Caco-2 (cell line): ENCODE results near the gene LPAR1. TPM values are rescaled to one million over a fixed set of nuclear protein-coding genes. Genes with fewer than 3 reads are reported as not detected.

Experiments used
- BruUV-seq: library from RNA; stranded (reverse); fragments of 400-500 nt; replicated peaks from 2 replicates; lab custom pipeline; 2021; lab: Mats Ljungman, UMichigan
- CTCF ChIA-PET: fragments of 300-600 bp; sonication (Branson Sonifier 250); formaldehyde crosslinking; loops from one replicate; lab custom pipeline; 2022; ENCODE audit warnings: antibody characterized with exemption; lab: Charles Lee
- POLR2A ChIA-PET: fragments of 300-600 bp; sonication (Branson Sonifier 250); formaldehyde crosslinking; loops from one replicate; lab custom pipeline; 2022; ENCODE audit warnings: antibody characterized with exemption; lab: Charles Lee
- DNase-seq, 2 experiments: peaks; one replicate each; pipeline versions ENCODE4 v3.0.0 to v3.0.0-alpha.2; 2020 to 2022
- H3K27me3 ChIP-seq: replicated peaks from 2 replicates; pipeline ENCODE4 v1.6.0; 2011; ENCODE audit warnings: low read length; ENCODE audit not compliant: control insufficient read depth, insufficient read depth
- H3K36me3 ChIP-seq: 2 replicates; pipeline ENCODE4 v1.5.1; 2011; ENCODE audit warnings: low read length; ENCODE audit not compliant: control insufficient read depth, insufficient read depth
- H3K4me1 ChIP-seq: fragments of 250-450 bp; sonication (Bioruptor Pico); 2 replicates; pipeline ENCODE4 v1.5.1; 2020; ENCODE audit warnings: mild to moderate bottlenecking
- H3K4me3 ChIP-seq: 2 replicates; pipeline ENCODE4 v1.5.1; 2011; ENCODE audit warnings: low read depth, mild to moderate bottlenecking, control low read depth, low read length
- H3K9me3 ChIP-seq: fragments of 250-450 bp; sonication (Bioruptor Pico); 2 replicates; pipeline ENCODE4 v1.5.1; 2020; ENCODE audit warnings: mild to moderate bottlenecking, moderate library complexity
- H3K27ac Mint-ChIP-seq: one replicate; pipeline ENCODE4 v1.8.0; 2022; ENCODE audit warnings: mixed read lengths; ENCODE audit not compliant: unreplicated experiment
- H3K27me3 Mint-ChIP-seq: one replicate; pipeline ENCODE4 v1.8.0; 2022; ENCODE audit warnings: mixed read lengths; ENCODE audit not compliant: insufficient read depth, unreplicated experiment
- H3K36me3 Mint-ChIP-seq: one replicate; pipeline ENCODE4 v1.8.0; 2022; ENCODE audit warnings: mild to moderate bottlenecking, mixed read lengths; ENCODE audit not compliant: insufficient read depth, unreplicated experiment
- H3K4me1 Mint-ChIP-seq: one replicate; pipeline ENCODE4 v1.8.0; 2022; ENCODE audit warnings: low read depth, mixed read lengths; ENCODE audit not compliant: unreplicated experiment
- H3K4me3 Mint-ChIP-seq: one replicate; pipeline ENCODE4 v1.8.0; 2022; ENCODE audit warnings: mild to moderate bottlenecking, moderate library complexity, mixed read lengths; ENCODE audit not compliant: unreplicated experiment
- H3K9me3 Mint-ChIP-seq: one replicate; pipeline ENCODE4 v1.8.0; 2022; ENCODE audit warnings: mixed read lengths; ENCODE audit not compliant: unreplicated experiment
- intact Hi-C: fragments of 100-400 bp; cut with micrococcal nuclease; formaldehyde crosslinking; loops from one replicate; pipeline ENCODE4 v1.10.0; 2022; ENCODE audit not compliant: unreplicated experiment
- total RNA-seq: library from RNA; stranded (reverse); gene quantifications from 2 replicates; pipeline ENCODE4 v1.2.3, GENCODE V29; 2022
- TF ChIP-seq, protein P1 (sequence below), 2 experiments: fragments of 200-600 bp in 1 of 2; IDR thresholded peaks; 1 replicate in 1 of 2; 2 replicates in 1 of 2; pipeline versions ENCODE4 v1.5.1 to v1.8.0; 2011 to 2022; ENCODE audit warnings: antibody characterized with exemption in 1 of 2, control low read depth in 1 of 2, inconsistent platforms in 1 of 2, low read depth in 1 of 2, low read length in 1 of 2, mild to moderate bottlenecking in 1 of 2, moderate library complexity in 1 of 2; ENCODE audit not compliant: insufficient read depth in 1 of 2, severe bottlenecking in 1 of 2, unreplicated experiment in 1 of 2

LPAR1 gene
- total RNA-seq, 1 experiment from 2014 or later, result 20.3 TPM

DNA sequence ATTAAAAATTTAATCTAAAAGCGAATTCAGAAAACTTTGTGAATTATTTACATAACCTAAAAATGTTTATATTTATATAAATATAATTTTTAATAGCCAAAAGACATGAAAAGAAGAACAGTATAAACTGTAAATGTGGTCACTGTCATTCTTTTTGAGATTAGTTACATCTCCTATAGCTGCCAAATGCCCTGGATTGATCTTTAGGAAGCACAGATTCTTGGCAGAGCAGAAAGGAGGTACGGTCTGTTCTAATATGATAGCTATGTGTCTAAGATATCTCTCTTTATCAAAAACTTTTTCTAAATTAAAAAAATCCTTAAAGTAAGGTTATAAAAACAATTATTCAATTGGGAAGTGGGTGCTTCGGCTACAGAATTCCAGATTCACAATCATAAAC is 151.0 kb downstream of the LPAR1 start:
- no peaks in the 10 kb centered on the region for H3K9me3 ChIP-seq
- H3K4me3 Mint-ChIP-seq, result no peak overlapping the region
- H3K27me3 Mint-ChIP-seq, result no peaks in the 10 kb centered on the region
- H3K36me3 Mint-ChIP-seq, result no peaks in the 10 kb centered on the region
- TF ChIP-seq, protein P1, sequence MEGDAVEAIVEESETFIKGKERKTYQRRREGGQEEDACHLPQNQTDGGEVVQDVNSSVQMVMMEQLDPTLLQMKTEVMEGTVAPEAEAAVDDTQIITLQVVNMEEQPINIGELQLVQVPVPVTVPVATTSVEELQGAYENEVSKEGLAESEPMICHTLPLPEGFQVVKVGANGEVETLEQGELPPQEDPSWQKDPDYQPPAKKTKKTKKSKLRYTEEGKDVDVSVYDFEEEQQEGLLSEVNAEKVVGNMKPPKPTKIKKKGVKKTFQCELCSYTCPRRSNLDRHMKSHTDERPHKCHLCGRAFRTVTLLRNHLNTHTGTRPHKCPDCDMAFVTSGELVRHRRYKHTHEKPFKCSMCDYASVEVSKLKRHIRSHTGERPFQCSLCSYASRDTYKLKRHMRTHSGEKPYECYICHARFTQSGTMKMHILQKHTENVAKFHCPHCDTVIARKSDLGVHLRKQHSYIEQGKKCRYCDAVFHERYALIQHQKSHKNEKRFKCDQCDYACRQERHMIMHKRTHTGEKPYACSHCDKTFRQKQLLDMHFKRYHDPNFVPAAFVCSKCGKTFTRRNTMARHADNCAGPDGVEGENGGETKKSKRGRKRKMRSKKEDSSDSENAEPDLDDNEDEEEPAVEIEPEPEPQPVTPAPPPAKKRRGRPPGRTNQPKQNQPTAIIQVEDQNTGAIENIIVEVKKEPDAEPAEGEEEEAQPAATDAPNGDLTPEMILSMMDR (IDR thresholded peaks at IDR 0.05; ENCODE audit: insufficient read depth in 1 of 2, low read depth in 1 of 2, low read length in 1 of 2, severe bottlenecking in 1 of 2, unreplicated experiment in 1 of 2), result no peak
- H3K27me3 ChIP-seq, result no peaks in the 10 kb centered on the region
- intact Hi-C loops, result no loop called here
- no TSS peak for BruUV-seq
- no peaks in the 10 kb centered on the region for H3K36me3 ChIP-seq
- CTCF ChIA-PET, result no interaction called here
- POLR2A ChIA-PET, result no interaction called here
- no peak overlapping the region for H3K27ac Mint-ChIP-seq
- no peaks in the 10 kb centered on the region for H3K9me3 Mint-ChIP-seq
- H3K4me3 ChIP-seq, result no peak overlapping the region
- no peaks in the 10 kb centered on the region for H3K4me1 Mint-ChIP-seq
- no peaks in the 10 kb centered on the region for H3K4me1 ChIP-seq
- DNase-seq, result no peak

DNA sequence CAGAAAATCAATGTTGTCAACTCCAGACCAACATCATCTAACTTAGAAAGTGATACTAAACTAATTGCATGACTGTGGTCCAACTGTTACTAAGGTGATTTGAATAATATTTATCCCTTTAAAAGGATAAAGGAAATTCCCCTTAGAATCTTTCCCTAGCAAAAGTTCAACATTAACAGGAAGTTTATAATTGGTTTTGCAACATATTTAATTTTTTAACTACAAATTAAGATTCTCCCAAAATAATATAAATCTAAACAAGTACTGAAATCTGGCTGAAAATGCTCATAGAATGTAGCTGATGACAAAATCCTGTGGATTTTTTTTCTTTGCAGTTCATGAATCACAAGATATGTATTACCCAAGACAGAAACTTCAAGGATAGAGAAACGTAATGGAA is 151.4 kb downstream of the LPAR1 start:
- Histone ChIP-seq H3K4me3 (no peak overlapping the region), H3K36me3 (no peaks in the 10 kb centered on the region), H3K9me3 (no peaks in the 10 kb centered on the region), H3K4me1 (no peaks in the 10 kb centered on the region), H3K27me3 (no peaks in the 10 kb centered on the region)
- intact Hi-C loops, result no loop called here
- no peak overlapping the region for H3K4me3 Mint-ChIP-seq
- BruUV-seq, result no TSS peak
- TF ChIP-seq, protein P1 (IDR thresholded peaks at IDR 0.05; ENCODE audit: insufficient read depth in 1 of 2, low read depth in 1 of 2, low read length in 1 of 2, severe bottlenecking in 1 of 2, unreplicated experiment in 1 of 2), result no peak
- no peak for DNase-seq
- CTCF ChIA-PET, result no interaction called here
- H3K36me3 Mint-ChIP-seq, result no peaks in the 10 kb centered on the region
- H3K4me1 Mint-ChIP-seq, result no peaks in the 10 kb centered on the region
- no peaks in the 10 kb centered on the region for H3K9me3 Mint-ChIP-seq
- no peaks in the 10 kb centered on the region for H3K27me3 Mint-ChIP-seq
- H3K27ac Mint-ChIP-seq, result no peak overlapping the region
- POLR2A ChIA-PET, result no interaction called here

DNA sequence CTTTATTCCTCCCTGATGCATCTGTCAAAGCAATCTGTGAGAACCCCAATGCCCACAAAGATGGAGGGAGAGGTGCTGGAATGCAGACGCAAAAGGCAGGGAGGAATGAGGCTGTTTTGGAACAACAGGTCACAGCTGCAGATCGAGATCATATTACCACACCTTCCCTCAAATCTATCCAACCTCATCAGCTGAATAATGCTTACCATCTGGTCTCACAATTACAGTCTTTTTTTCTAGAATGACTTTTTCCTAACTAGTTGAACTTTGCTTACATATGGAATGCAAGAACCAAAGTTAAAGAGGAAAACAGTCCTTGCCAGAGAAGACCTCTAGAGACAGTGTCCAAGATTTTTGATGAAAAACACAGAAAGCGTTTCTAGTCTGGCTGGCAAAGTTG is 158.1 kb downstream of the LPAR1 start:
- no peaks in the 10 kb centered on the region for H3K36me3 ChIP-seq
- intact Hi-C loops, result no loop called here
- TF ChIP-seq, protein P1 (IDR thresholded peaks at IDR 0.05; ENCODE audit: insufficient read depth in 1 of 2, low read depth in 1 of 2, low read length in 1 of 2, severe bottlenecking in 1 of 2, unreplicated experiment in 1 of 2), result no peak
- no peaks in the 10 kb centered on the region for H3K9me3 Mint-ChIP-seq
- H3K4me1 Mint-ChIP-seq, result no peaks in the 10 kb centered on the region
- POLR2A ChIA-PET, result no interaction called here
- no peaks in the 10 kb centered on the region for H3K9me3 ChIP-seq
- BruUV-seq, result no TSS peak
- peaks cover 10% of the 10 kb centered on the region for H3K36me3 Mint-ChIP-seq
- H3K27me3 ChIP-seq, result no peaks in the 10 kb centered on the region
- CTCF ChIA-PET, result no interaction called here
- no peaks in the 10 kb centered on the region for H3K4me1 ChIP-seq
- no peaks in the 10 kb centered on the region for H3K27me3 Mint-ChIP-seq
- no peak overlapping the region for H3K27ac Mint-ChIP-seq
- no peak overlapping the region for H3K4me3 Mint-ChIP-seq
- H3K4me3 ChIP-seq, result no peak overlapping the region
- DNase-seq, result no peak
